Loucy (cell line): ENCODE data around the gene AAK1.

Source experiments
- H2AFZ ChIP-seq: fragments of 200-600 bp; sonication (generic); 2 replicates; pipeline ENCODE4 v1.6.0; 2016; ENCODE audit warnings: antibody characterized with exemption, mild to moderate bottlenecking, low read length, moderate library complexity
- H3F3A ChIP-seq: fragments of 200-600 bp; 2 replicates; pipeline ENCODE4 v1.6.0; 2016; ENCODE audit warnings: antibody characterized with exemption, low read depth, mild to moderate bottlenecking
- H3K27me3 ChIP-seq: fragments of 200-600 bp; sonication (generic); 2 replicates; pipeline ENCODE4 v1.6.1; 2014; ENCODE audit warnings: low read length, mild to moderate bottlenecking; ENCODE audit not compliant: insufficient read depth, poor library complexity, severe bottlenecking
- H3K36me3 ChIP-seq: fragments of 200-600 bp; sonication (generic); 2 replicates; pipeline ENCODE4 v1.6.1; 2016; ENCODE audit warnings: low read length; ENCODE audit not compliant: insufficient read depth
- H3K4me1 ChIP-seq: fragments of 200-600 bp; sonication (generic); 2 replicates; pipeline ENCODE4 v1.5.1; 2014; ENCODE audit warnings: low read length, mild to moderate bottlenecking; ENCODE audit not compliant: insufficient read depth, poor library complexity, severe bottlenecking
- H3K4me2 ChIP-seq: fragments of 200-600 bp; sonication (generic); 2 replicates; pipeline ENCODE4 v1.6.0; 2014; ENCODE audit warnings: antibody characterized with exemption, low read length, low read depth, mild to moderate bottlenecking; ENCODE audit not compliant: poor library complexity, severe bottlenecking
- H3K4me3 ChIP-seq: fragments of 200-600 bp; sonication (generic); 2 replicates; pipeline ENCODE4 v1.5.1; 2014; ENCODE audit warnings: low read length, mild to moderate bottlenecking, mixed read lengths; ENCODE audit not compliant: poor library complexity, severe bottlenecking
- H3K79me2 ChIP-seq: fragments of 200-600 bp; sonication (generic); 2 replicates; pipeline ENCODE4 v1.6.1; 2014; ENCODE audit warnings: low read length; ENCODE audit not compliant: insufficient read depth
- H3K9ac ChIP-seq: fragments of 200-600 bp; sonication (generic); 2 replicates; pipeline ENCODE4 v1.6.0; 2014; ENCODE audit warnings: mild to moderate bottlenecking, low read depth, low read length, moderate library complexity; ENCODE audit not compliant: poor library complexity, severe bottlenecking
- H3K9me2 ChIP-seq: fragments of 200-600 bp; sonication (generic); replicated peaks from 2 replicates; pipeline ENCODE4 v1.6.1; 2016; ENCODE audit warnings: low read depth, low read length, mixed read lengths
- H3K9me3 ChIP-seq: fragments of 200-600 bp; sonication (generic); 2 replicates; pipeline ENCODE4 v1.6.1; 2014; ENCODE audit warnings: mild to moderate bottlenecking, antibody characterized with exemption, low read length, low read depth; ENCODE audit not compliant: insufficient read depth
- H4K20me1 ChIP-seq: fragments of 200-600 bp; sonication (generic); 2 replicates; pipeline ENCODE4 v1.6.0; 2014; ENCODE audit warnings: antibody characterized with exemption, low read length, mild to moderate bottlenecking; ENCODE audit not compliant: insufficient read depth, poor library complexity, severe bottlenecking
- EZH2phosphoT487 ChIP-seq: fragments of 200-600 bp; IDR thresholded peaks from 2 replicates; pipeline ENCODE4 v1.6.1; 2018; ENCODE audit warnings: antibody characterized with exemption, mild to moderate bottlenecking, moderate library complexity, borderline replicate concordance
- TF ChIP-seq, protein P1 (sequence below): fragments of 200-600 bp; sonication (generic); conservative IDR thresholded peaks from 2 replicates; pipeline ENCODE4 v1.5.1; 2014; ENCODE audit warnings: mild to moderate bottlenecking, antibody characterized with exemption, low read length

AAK1 gene

DNA sequence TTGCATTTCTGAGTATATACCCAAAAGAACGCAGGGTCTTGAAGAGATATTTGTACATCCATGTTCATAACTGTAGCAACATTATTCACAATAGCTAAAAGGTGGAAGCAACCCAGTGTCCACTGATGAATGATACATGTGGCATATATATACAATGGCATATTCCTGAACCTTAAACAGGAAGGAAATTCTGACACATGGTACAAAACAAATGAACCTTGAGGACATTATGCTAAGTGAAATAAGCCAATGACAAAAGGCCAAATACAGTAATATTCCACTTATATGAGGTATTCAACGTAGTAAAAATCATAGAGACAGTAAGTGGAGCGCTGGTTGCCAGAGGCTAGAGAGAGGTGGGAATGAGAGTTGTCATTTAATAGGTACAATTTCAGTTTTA, 8.1 kb downstream of the AAK1 start:
- Histone ChIP-seq H3F3A (no peaks in the 10 kb centered on the region), H3K9ac (no peak overlapping the region), H4K20me1 (peaks cover 65% of the 10 kb centered on the region), H3K79me2 (peaks cover 96% of the 10 kb centered on the region), H3K27me3 (no peaks in the 10 kb centered on the region), H3K4me3 (peak overlapping the region; percentile 41), H3K4me1 (peaks cover 63% of the 10 kb centered on the region), H3K36me3 (no peaks in the 10 kb centered on the region), H3K9me2 (no peaks in the 10 kb centered on the region), H3K4me2 (peak overlapping the region; percentile 87), H3K9me3 (no peaks in the 10 kb centered on the region), H2AFZ (no peak overlapping the region)
- TF ChIP-seq, protein P1, sequence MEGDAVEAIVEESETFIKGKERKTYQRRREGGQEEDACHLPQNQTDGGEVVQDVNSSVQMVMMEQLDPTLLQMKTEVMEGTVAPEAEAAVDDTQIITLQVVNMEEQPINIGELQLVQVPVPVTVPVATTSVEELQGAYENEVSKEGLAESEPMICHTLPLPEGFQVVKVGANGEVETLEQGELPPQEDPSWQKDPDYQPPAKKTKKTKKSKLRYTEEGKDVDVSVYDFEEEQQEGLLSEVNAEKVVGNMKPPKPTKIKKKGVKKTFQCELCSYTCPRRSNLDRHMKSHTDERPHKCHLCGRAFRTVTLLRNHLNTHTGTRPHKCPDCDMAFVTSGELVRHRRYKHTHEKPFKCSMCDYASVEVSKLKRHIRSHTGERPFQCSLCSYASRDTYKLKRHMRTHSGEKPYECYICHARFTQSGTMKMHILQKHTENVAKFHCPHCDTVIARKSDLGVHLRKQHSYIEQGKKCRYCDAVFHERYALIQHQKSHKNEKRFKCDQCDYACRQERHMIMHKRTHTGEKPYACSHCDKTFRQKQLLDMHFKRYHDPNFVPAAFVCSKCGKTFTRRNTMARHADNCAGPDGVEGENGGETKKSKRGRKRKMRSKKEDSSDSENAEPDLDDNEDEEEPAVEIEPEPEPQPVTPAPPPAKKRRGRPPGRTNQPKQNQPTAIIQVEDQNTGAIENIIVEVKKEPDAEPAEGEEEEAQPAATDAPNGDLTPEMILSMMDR, result no peak
- no peak for TF ChIP-seq EZH2phosphoT487

DNA sequence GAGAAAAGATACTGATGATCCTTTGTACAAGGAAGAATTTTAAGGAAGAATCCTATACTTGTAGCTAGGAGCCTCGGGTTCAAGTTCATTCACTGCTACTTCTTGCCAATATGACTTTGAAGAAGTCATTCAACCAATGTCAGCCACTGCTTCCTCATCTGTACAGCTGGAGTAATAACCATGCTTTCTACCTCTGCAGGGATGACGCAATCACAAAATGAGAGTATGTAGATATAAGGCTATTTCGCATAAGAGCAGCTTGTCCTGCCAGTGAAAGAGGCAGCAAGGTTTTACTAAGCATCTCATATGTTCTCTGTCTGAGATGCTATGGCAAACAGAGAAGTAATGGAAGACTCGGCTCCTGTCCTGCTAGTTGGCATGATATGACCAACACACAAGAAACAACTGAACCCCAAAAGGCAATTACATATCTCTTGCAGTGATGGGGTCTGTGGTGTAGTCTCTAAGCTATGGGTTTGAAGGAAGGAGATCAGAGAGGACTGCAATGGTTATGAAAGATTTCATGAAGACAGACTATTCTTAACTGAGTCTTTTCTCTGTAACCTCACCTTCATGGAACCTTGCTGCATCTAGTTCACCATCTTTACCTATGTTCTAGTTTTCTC, 9.2 kb downstream of the AAK1 start:
- Histone ChIP-seq H3K4me1 (peaks cover 60% of the 10 kb centered on the region), H3F3A (no peaks in the 10 kb centered on the region), H3K4me2 (peak overlapping the region; percentile 87), H2AFZ (no peak overlapping the region), H3K36me3 (no peaks in the 10 kb centered on the region), H3K4me3 (no peak overlapping the region), H3K9me2 (no peaks in the 10 kb centered on the region), H4K20me1 (peaks cover 64% of the 10 kb centered on the region), H3K9ac (no peak overlapping the region), H3K27me3 (no peaks in the 10 kb centered on the region), H3K9me3 (no peaks in the 10 kb centered on the region), H3K79me2 (peaks cover 95% of the 10 kb centered on the region)
- no peak for TF ChIP-seq EZH2phosphoT487
- TF ChIP-seq, protein P1, result no peak

DNA sequence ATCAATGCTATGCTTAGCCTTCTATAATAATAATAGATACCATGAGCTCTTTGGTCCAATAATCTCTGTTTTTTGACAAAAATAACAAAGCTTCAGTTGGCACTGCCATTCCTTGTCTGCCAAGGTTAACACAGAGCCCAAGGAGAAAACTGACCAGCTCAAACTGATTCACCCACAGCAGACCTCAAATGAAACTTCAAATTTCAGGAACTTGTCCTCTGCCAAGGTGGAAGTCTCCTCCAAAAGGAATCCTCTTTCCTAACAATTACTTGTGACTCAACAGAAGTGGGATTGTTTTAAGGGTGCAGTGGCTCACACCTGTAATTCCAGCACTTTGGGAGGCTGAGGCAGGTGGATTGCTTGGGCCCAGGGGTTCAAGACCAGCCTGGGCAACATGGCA, 12.1 kb downstream of the AAK1 start:
- Histone ChIP-seq H3K79me2 (peaks cover 94% of the 10 kb centered on the region), H2AFZ (no peak overlapping the region), H3K27me3 (no peaks in the 10 kb centered on the region), H4K20me1 (peaks cover 55% of the 10 kb centered on the region), H3K4me1 (peaks cover 55% of the 10 kb centered on the region), H3K9me3 (no peaks in the 10 kb centered on the region), H3K9ac (no peak overlapping the region), H3K4me3 (peak overlapping the region; percentile 22), H3F3A (no peaks in the 10 kb centered on the region; the same call in 1 of the 2 replicates), H3K9me2 (no peaks in the 10 kb centered on the region), H3K36me3 (no peaks in the 10 kb centered on the region), H3K4me2 (peak overlapping the region; percentile 41)
- no peak for TF ChIP-seq EZH2phosphoT487
- TF ChIP-seq, protein P1, result no peak
